ENCODE results near the gene CLCN7. TPM values are rescaled to one million over a fixed set of nuclear protein-coding genes. Genes with fewer than 3 reads are reported as not detected.

CLCN7 gene
- total and polyA plus RNA-seq, 2 of the 8 experiments (the other 6 are each of a cell fraction or from before 2014, with no cell fraction given): 38.6 to 81.5 TPM

DNA sequence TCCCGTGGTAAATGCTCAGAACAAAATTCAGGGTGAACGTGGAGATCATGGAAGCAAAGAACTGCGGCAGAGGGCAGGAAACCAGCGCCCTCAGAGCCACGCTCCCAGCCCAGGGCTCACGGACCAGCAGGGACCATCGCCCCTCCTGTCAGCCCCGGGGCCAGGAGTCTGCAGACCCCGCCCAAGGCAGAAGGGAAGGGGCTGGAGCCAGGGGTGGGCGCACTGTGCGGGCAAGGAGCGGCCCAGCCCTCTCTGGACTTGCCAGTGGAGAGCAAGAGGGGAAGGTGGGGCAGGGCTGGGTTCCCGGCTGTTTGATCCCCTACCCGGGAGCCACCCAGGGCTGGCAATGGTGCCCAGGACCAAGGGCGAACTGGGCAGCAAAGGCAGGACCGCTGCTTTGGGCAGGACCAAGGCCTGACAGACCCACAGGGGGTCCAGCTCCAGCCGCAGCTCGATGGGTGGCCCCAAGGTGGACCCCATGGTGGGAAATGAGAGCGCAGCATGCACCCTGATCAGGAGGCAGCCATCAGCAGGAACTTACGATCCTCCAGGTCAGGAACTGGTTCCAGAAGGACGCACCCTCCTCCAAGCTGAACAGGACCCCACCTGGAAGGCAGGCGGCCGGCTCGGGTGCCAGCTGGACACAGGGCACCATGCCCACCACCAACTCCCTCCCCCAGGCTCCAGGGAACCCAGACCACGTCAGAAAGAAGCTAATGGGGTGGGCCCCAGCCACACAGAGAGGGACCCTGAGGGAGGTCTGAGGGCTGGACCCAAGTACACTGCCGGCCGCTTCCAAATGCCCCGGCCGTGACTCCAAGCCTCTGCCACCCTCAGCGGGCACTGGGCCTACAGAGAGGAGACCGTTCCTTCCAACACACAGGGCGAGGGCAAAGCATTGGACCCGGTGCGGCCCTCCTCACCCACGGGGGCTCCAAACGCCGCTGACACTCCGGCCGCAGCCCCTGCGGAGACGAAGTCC is 19.3 kb downstream of the CLCN7 start:
- no peak for FAIRE-seq
- TF ChIP-seq BRCA1 (IDR thresholded peaks at IDR 0.05; ENCODE audit: low read depth, low read length) (no peak), ASH2L (IDR thresholded peaks at IDR 0.05; ENCODE audit: low read length) (no peak), PHF8 (conservative IDR thresholded peaks at IDR 0.05; ENCODE audit: low read depth, low read length) (no peak), BCL11A (IDR thresholded peaks at IDR 0.05; ENCODE audit: low read depth in 2 of 2, low read length in 2 of 2) (no peak), SP2 (IDR thresholded peaks at IDR 0.05; ENCODE audit: low read length) (no peak), TCF12 (IDR thresholded peaks at IDR 0.05; ENCODE audit: low read depth, low read length) (no peak), CREB1 (IDR thresholded peaks at IDR 0.05) (no peak), HDAC6 (IDR thresholded peaks at IDR 0.05; ENCODE audit: low read depth, low read length) (no peak), CHD1 (IDR thresholded peaks at IDR 0.05; ENCODE audit: low read depth, low read length) (no peak), CBX5 (IDR thresholded peaks at IDR 0.05; ENCODE audit: low read depth, low read length) (no peak), RBBP5 (IDR thresholded peaks at IDR 0.05; ENCODE audit: borderline replicate concordance, low read depth, low read length) (no peak), YY1 (IDR thresholded peaks at IDR 0.05; ENCODE audit: low read depth, low read length) (no peak), KDM4A (IDR thresholded peaks at IDR 0.05; ENCODE audit: low read depth, low read length, severe bottlenecking) (no peak)

More for the DNA sequence above, 19.3 kb downstream of the CLCN7 start:
- no peak overlapping the region for H2AFZ ChIP-seq (ENCODE audit: low read length)
- no peak overlapping the region for H3K4me2 ChIP-seq (ENCODE audit: insufficient read depth in 1 of 2, low read depth in 2 of 2, low read length in 2 of 2)
- no peaks in the 10 kb centered on the region for H3K79me2 ChIP-seq (ENCODE audit: control insufficient read depth in 1 of 2, insufficient read depth in 2 of 2, low read length in 2 of 2)
- no peak overlapping the region for H2BK120ac ChIP-seq (replicated peaks; ENCODE audit: low read depth, low read length)
- no peak overlapping the region for H4K91ac ChIP-seq (replicated peaks; ENCODE audit: insufficient read length, low read length)
- H3K27me3 ChIP-seq (replicated peaks in 1 of 4; ENCODE audit: control insufficient read depth in 3 of 4, extremely low read depth in 1 of 4, insufficient read depth in 3 of 4, low read length in 3 of 4): no peaks in the 10 kb centered on the region
- no peak overlapping the region for H2BK15ac ChIP-seq (ENCODE audit: low read length)
- H4K20me1 ChIP-seq (replicated peaks in 1 of 2; ENCODE audit: control insufficient read depth in 1 of 2, insufficient read depth in 2 of 2, low read length in 2 of 2): peaks cover 2 to 6% of the 10 kb centered on the region in 2 experiments
- H3K56ac ChIP-seq (replicated peaks; ENCODE audit: insufficient read length, low read depth, low read length): no peak overlapping the region
- peaks cover 0 to 35% (median 14%) of the 10 kb centered on the region in 4 experiments; a peak in 6 of 8 replicates for H3K36me3 ChIP-seq (ENCODE audit: control insufficient read depth in 2 of 4, insufficient read depth in 4 of 4, low read length in 3 of 4)
- no peak overlapping the region for H2AK5ac ChIP-seq (ENCODE audit: low read depth, low read length)
- no peak overlapping the region for H4K5ac ChIP-seq (ENCODE audit: insufficient read length, low read depth, low read length)
- POLR2A ChIA-PET (ENCODE audit: partially characterized antibody): interaction anchor here (1.1 to 1.3 kb wide), 2 partner anchors 12 kb away, joined by 3 to 4 read pairs; no protein-coding TSS in a partner anchor
- H3K18ac ChIP-seq (ENCODE audit: extremely low read depth, low read length): no peak overlapping the region
- H2BK12ac ChIP-seq (ENCODE audit: low read depth, low read length): no peak overlapping the region
- 94% methylated on average over 37 of the region's 41 CpGs; no CpG with 5 or more reads in 1 of the 2 experiments for WGBS, 2 experiments (ENCODE audit: extremely low coverage in 1 of 2, insufficient coverage in 1 of 2, insufficient read length in 1 of 2, insufficient replicate concordance in 2 of 2, low coverage in 1 of 2, low lambda C conversion rate in 2 of 2, missing lambda C conversion rate in 1 of 2)
- no peaks in the 10 kb centered on the region; the same call in 1 of the 2 replicates for H3K79me1 ChIP-seq (ENCODE audit: low read depth, low read length)
- no peak overlapping the region for H3K4ac ChIP-seq (replicated peaks; ENCODE audit: insufficient read length, low read depth, low read length)
- H2BK5ac ChIP-seq (ENCODE audit: low read depth, low read length): no peak overlapping the region
- CTCF ChIA-PET (ENCODE audit: partially characterized antibody): interaction anchor here (0.5 to 1.4 kb wide), 3 partner anchors 12 to 91 kb away, joined by 3 to 5 read pairs (median 3); partner anchors contain the start of gene CCDC154
- no peak overlapping the region for H4K8ac ChIP-seq (ENCODE audit: extremely low read depth, insufficient read depth, low read length)
- no peaks in the 10 kb centered on the region for H3K9me3 ChIP-seq (ENCODE audit: insufficient read depth in 2 of 2, low read depth in 1 of 2, low read length in 1 of 2)
- H3K14ac ChIP-seq (ENCODE audit: insufficient read length): no peak overlapping the region
- no peak overlapping the region for H3K9ac ChIP-seq (replicated peaks in 1 of 4; ENCODE audit: extremely low read depth in 1 of 4, low read depth in 3 of 4, low read length in 3 of 4)
- no peaks in the 10 kb centered on the region for H3K4me1 ChIP-seq (replicated peaks in 1 of 4; ENCODE audit: control insufficient read depth in 3 of 4, insufficient read depth in 4 of 4, low read length in 3 of 4)
- no peak overlapping the region for H3K27ac ChIP-seq (ENCODE audit: low read depth, low read length)
- H3K23me2 ChIP-seq (ENCODE audit: low read depth, low read length): no peaks in the 10 kb centered on the region
- no peak overlapping the region for H3K23ac ChIP-seq (ENCODE audit: insufficient read length)
- DNase-seq (ENCODE audit: low read depth in 1 of 2, low spot score in 2 of 2): no peak
- H3K4me3 ChIP-seq (ENCODE audit: extremely low read depth in 1 of 4, insufficient read depth in 2 of 4, low read depth in 3 of 4, low read length in 4 of 4): no peak overlapping the region
- H2BK20ac ChIP-seq (ENCODE audit: low read length): no peak overlapping the region
